HL-60 (cell line): ENCODE results near the gene SHC1.

Experiments used
- CTCF ChIP-seq: IDR thresholded peaks from one replicate; pipeline ENCODE4 v1.5.1; 2011; ENCODE audit warnings: low read length, control low read depth, inconsistent platforms; ENCODE audit not compliant: insufficient read depth
- GABPA ChIP-seq: IDR thresholded peaks from 2 replicates; pipeline ENCODE4 v1.6.1; 2012; ENCODE audit warnings: low read depth
- SPI1 ChIP-seq: IDR thresholded peaks from 2 replicates; pipeline ENCODE4 v1.6.1; 2012; ENCODE audit warnings: low read depth, mild to moderate bottlenecking, borderline replicate concordance
- TF ChIP-seq, protein P1 (sequence below): IDR thresholded peaks from 2 replicates; pipeline ENCODE4 v1.6.1; 2012; ENCODE audit warnings: low read depth; ENCODE audit not compliant: insufficient replicate concordance

DNA sequence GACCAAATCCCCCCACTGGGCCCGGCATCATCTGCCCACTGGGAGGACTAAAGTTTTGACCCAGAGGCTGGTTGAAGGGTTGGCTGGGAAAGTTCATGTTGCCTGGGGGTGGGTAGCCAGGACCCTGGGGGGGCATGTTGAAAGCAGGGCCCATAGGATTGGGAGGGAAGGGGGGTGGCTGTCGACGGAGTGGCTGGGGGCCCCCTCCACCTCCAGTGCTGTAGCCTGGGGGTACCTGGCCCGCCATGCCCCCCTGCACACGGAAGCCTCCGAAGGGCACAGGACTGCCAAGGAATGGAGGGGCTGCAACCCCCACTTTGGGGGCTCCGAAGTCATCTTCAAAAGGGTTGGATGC lies 11.1 kb downstream of the SHC1 start:
- TF ChIP-seq, protein P1, sequence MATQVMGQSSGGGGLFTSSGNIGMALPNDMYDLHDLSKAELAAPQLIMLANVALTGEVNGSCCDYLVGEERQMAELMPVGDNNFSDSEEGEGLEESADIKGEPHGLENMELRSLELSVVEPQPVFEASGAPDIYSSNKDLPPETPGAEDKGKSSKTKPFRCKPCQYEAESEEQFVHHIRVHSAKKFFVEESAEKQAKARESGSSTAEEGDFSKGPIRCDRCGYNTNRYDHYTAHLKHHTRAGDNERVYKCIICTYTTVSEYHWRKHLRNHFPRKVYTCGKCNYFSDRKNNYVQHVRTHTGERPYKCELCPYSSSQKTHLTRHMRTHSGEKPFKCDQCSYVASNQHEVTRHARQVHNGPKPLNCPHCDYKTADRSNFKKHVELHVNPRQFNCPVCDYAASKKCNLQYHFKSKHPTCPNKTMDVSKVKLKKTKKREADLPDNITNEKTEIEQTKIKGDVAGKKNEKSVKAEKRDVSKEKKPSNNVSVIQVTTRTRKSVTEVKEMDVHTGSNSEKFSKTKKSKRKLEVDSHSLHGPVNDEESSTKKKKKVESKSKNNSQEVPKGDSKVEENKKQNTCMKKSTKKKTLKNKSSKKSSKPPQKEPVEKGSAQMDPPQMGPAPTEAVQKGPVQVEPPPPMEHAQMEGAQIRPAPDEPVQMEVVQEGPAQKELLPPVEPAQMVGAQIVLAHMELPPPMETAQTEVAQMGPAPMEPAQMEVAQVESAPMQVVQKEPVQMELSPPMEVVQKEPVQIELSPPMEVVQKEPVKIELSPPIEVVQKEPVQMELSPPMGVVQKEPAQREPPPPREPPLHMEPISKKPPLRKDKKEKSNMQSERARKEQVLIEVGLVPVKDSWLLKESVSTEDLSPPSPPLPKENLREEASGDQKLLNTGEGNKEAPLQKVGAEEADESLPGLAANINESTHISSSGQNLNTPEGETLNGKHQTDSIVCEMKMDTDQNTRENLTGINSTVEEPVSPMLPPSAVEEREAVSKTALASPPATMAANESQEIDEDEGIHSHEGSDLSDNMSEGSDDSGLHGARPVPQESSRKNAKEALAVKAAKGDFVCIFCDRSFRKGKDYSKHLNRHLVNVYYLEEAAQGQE, result no peak
- TF ChIP-seq GABPA, result no peak
- no peak for TF ChIP-seq CTCF
- no peak for TF ChIP-seq SPI1
